SK-N-MC (cell line): Measurements from ENCODE around the gene PRR14.

Source experiments
- EZH2 ChIP-seq: fragments of 200-600 bp; sonication (generic); IDR thresholded peaks from one replicate; pipeline ENCODE4 v1.6.1; 2017; ENCODE audit warnings: antibody characterized with exemption
- FOXP2 ChIP-seq: optimal IDR thresholded peaks from 2 replicates; pipeline ENCODE3; 2011; ENCODE audit warnings: mild to moderate bottlenecking, moderate library complexity; ENCODE audit not compliant: insufficient read depth; ENCODE audit errors: extremely low read length, control extremely low read depth
- POLR2AphosphoS5 ChIP-seq: IDR thresholded peaks from 2 replicates; pipeline ENCODE4 v1.6.1; 2012; ENCODE audit warnings: mild to moderate bottlenecking, low read depth, low read length, borderline replicate concordance

- TF ChIP-seq EZH2 = no peak
- no peak for TF ChIP-seq POLR2AphosphoS5
- TF ChIP-seq FOXP2 = no peak
Observed at GRCh38 chr16:30691907-30692306, 41.1 kb downstream of the PRR14 start.
